ENCODE measurements around the gene MRPL44.
A peak's percentile ranks its signal among the peaks of the same experiment; 100 is the strongest.

Gene MRPL44

GRCh38 chr2:223929571-223930102 is 27.6 kb upstream of the MRPL44 start:
- no peak for TF ChIP-seq CTCF (conservative IDR thresholded peaks at IDR 0.05; ENCODE audit: low read length)
- no peak for DNase-seq (ENCODE audit: low read depth)
- H3K4me3 ChIP-seq (ENCODE audit: low read length): no peak overlapping the region

- no peak for DNase-seq (ENCODE audit: low read depth)
- no peak for TF ChIP-seq CTCF (conservative IDR thresholded peaks at IDR 0.05; ENCODE audit: low read length)
- H3K4me3 ChIP-seq (ENCODE audit: low read length): no peak overlapping the region
Measured at GRCh38 chr2:223930103-223930976, 26.9 kb upstream of the MRPL44 start.

GRCh38 chr2:223932816-223933800 is 24.2 kb upstream of the MRPL44 start:
- H3K4me3 ChIP-seq (ENCODE audit: low read length): no peak overlapping the region
- TF ChIP-seq CTCF (conservative IDR thresholded peaks at IDR 0.05; ENCODE audit: low read length): no peak
- no peak for DNase-seq (ENCODE audit: low read depth)

GRCh38 chr2:223934870-223935269 is 22.4 kb upstream of the MRPL44 start:
- DNase-seq (ENCODE audit: low read depth): no peak
- H3K4me3 ChIP-seq (ENCODE audit: low read length): no peak overlapping the region
- no peak for TF ChIP-seq CTCF (conservative IDR thresholded peaks at IDR 0.05; ENCODE audit: low read length)

GRCh38 chr2:223935459-223936125 is 21.7 kb upstream of the MRPL44 start:
- TF ChIP-seq CTCF (conservative IDR thresholded peaks at IDR 0.05; ENCODE audit: low read length): no peak
- no peak for DNase-seq (ENCODE audit: low read depth)
- H3K4me3 ChIP-seq (ENCODE audit: low read length): no peak overlapping the region

GRCh38 chr2:223936862-223937326 is 20.4 kb upstream of the MRPL44 start:
- TF ChIP-seq CTCF (conservative IDR thresholded peaks at IDR 0.05; ENCODE audit: low read length): no peak
- H3K4me3 ChIP-seq (ENCODE audit: low read length): no peak overlapping the region
- DNase-seq (ENCODE audit: low read depth): peak; percentile 37

Data from AG10803 (cell line).